ENCODE measurements around the gene MN1.

MN1 gene

GRCh38 chr22:27801616-27802345, at the start of gene MN1:
Gene MN1 (minus strand): TSS chr22:27801756. CDS start chr22:27800543, 1,213 bp downstream.
- Histone ChIP-seq H3K79me2 (ENCODE audit: low read length) (no peaks in the 10 kb centered on the region), H3F3A (ENCODE audit: insufficient read depth, low read length) (no peaks in the 10 kb centered on the region), H3K9me2 (replicated peaks; ENCODE audit: insufficient read depth, low read length) (no peaks in the 10 kb centered on the region), H3K27me3 (replicated peaks; ENCODE audit: insufficient read depth, low read length) (peaks cover 16% of the 10 kb centered on the region), H3K27ac (ENCODE audit: low read length) (no peak within 1 kb of the TSS), H3K9me3 (replicated peaks; ENCODE audit: insufficient read depth, low read length) (no peaks in the 10 kb centered on the region), H4K20me1 (ENCODE audit: insufficient read depth, low read length) (no peaks in the 10 kb centered on the region), H3K4me3 (ENCODE audit: low read length) (no peak within 1 kb of the TSS), H3K36me3 (replicated peaks; ENCODE audit: insufficient read depth, low read length) (no peaks in the 10 kb centered on the region), H3K4me2 (ENCODE audit: low read depth, low read length) (no peak within 1 kb of the TSS), H2AFZ (ENCODE audit: low read length) (no peak within 1 kb of the TSS), H3K9ac (ENCODE audit: low read length) (no peak within 1 kb of the TSS), H3K4me1 (ENCODE audit: low read length) (no peaks in the 10 kb centered on the region)
- TF ChIP-seq EZH2 (optimal IDR thresholded peaks at IDR 0.05; ENCODE audit: low read depth, low read length): no peak
- no peak for TF ChIP-seq EZH2phosphoT487 (IDR thresholded peaks at IDR 0.05; ENCODE audit: low read length)
- TF ChIP-seq CTCF (IDR thresholded peaks at IDR 0.05; ENCODE audit: low read length): no peak
- no peak for DNase-seq

- Histone ChIP-seq H3K79me2 (ENCODE audit: low read length) (peaks cover 2% of the 10 kb centered on the region; the same call in 1 of the 2 replicates), H3K4me2 (ENCODE audit: low read depth, low read length) (no peak overlapping the region), H3K36me3 (replicated peaks; ENCODE audit: insufficient read depth, low read length) (peaks cover 11% of the 10 kb centered on the region; the same call in 1 of the 2 replicates), H3K27ac (ENCODE audit: low read length) (no peak overlapping the region), H3K27me3 (replicated peaks; ENCODE audit: insufficient read depth, low read length) (no peaks in the 10 kb centered on the region), H3K9ac (ENCODE audit: low read length) (no peak overlapping the region), H3K9me2 (replicated peaks; ENCODE audit: insufficient read depth, low read length) (no peaks in the 10 kb centered on the region), H3K4me1 (ENCODE audit: low read length) (no peaks in the 10 kb centered on the region), H2AFZ (ENCODE audit: low read length) (no peak overlapping the region), H4K20me1 (ENCODE audit: insufficient read depth, low read length) (no peaks in the 10 kb centered on the region), H3F3A (ENCODE audit: insufficient read depth, low read length) (no peaks in the 10 kb centered on the region), H3K4me3 (ENCODE audit: low read length) (no peak overlapping the region), H3K9me3 (replicated peaks; ENCODE audit: insufficient read depth, low read length) (no peaks in the 10 kb centered on the region)
- DNase-seq: no peak
- TF ChIP-seq EZH2phosphoT487 (IDR thresholded peaks at IDR 0.05; ENCODE audit: low read length): no peak
- TF ChIP-seq CTCF (IDR thresholded peaks at IDR 0.05; ENCODE audit: low read length): no peak
- TF ChIP-seq EZH2 (optimal IDR thresholded peaks at IDR 0.05; ENCODE audit: low read depth, low read length): no peak
Observed at GRCh38 chr22:27850000-27850521, 48.5 kb upstream of the MN1 start.

GRCh38 chr22:27848005-27848404, 46.4 kb upstream of the MN1 start:
- DNase-seq: no peak
- Histone ChIP-seq H3K9ac (ENCODE audit: low read length) (no peak overlapping the region), H3K27ac (ENCODE audit: low read length) (no peak overlapping the region)

More at GRCh38 chr22:27848005-27848404, 46.4 kb upstream of the MN1 start:
- Histone ChIP-seq H3K4me2 (ENCODE audit: low read depth, low read length) (no peak overlapping the region), H3K79me2 (ENCODE audit: low read length) (no peaks in the 10 kb centered on the region), H3K4me1 (ENCODE audit: low read length) (no peaks in the 10 kb centered on the region), H2AFZ (ENCODE audit: low read length) (no peak overlapping the region), H4K20me1 (ENCODE audit: insufficient read depth, low read length) (no peaks in the 10 kb centered on the region), H3K9me2 (replicated peaks; ENCODE audit: insufficient read depth, low read length) (no peaks in the 10 kb centered on the region), H3K27me3 (replicated peaks; ENCODE audit: insufficient read depth, low read length) (no peaks in the 10 kb centered on the region), H3F3A (ENCODE audit: insufficient read depth, low read length) (no peaks in the 10 kb centered on the region), H3K4me3 (ENCODE audit: low read length) (no peak overlapping the region), H3K36me3 (replicated peaks; ENCODE audit: insufficient read depth, low read length) (peaks cover 9% of the 10 kb centered on the region; the same call in 1 of the 2 replicates), H3K9me3 (replicated peaks; ENCODE audit: insufficient read depth, low read length) (no peaks in the 10 kb centered on the region)
- TF ChIP-seq CTCF (IDR thresholded peaks at IDR 0.05; ENCODE audit: low read length) (no peak), EZH2 (optimal IDR thresholded peaks at IDR 0.05; ENCODE audit: low read depth, low read length) (no peak), EZH2phosphoT487 (IDR thresholded peaks at IDR 0.05; ENCODE audit: low read length) (no peak)
